GM10248 (cell line): ENCODE results near the gene PCP2.

Experiments
- CTCF ChIA-PET: fragments of 300-600 bp; sonication (Branson Sonifier 250); formaldehyde crosslinking; extraction: SDS; loops from one replicate; lab custom pipeline; 2021; ENCODE audit warnings: antibody characterized with exemption; lab: Yijun Ruan, JAX
- POLR2A ChIA-PET: fragments of 350-650 bp; sonication (Branson Sonifier 250); formaldehyde crosslinking; extraction: SDS; loops from one replicate; lab custom pipeline; 2020; ENCODE audit warnings: antibody characterized with exemption; lab: Yijun Ruan, JAX
- DNase-seq: peaks from one replicate; pipeline ENCODE4 v3.0.0; 2012; ENCODE audit errors: extremely low spot score
- TF ChIP-seq, protein P1 (sequence below): IDR thresholded peaks from 2 replicates; pipeline ENCODE4 v1.5.1; 2012; ENCODE audit warnings: mild to moderate bottlenecking, low read depth; ENCODE audit errors: extremely low read depth, missing control alignments, control extremely low read depth

The PCP2 gene

GRCh38 chr19:7611541-7612279 is 21.8 kb downstream of the PCP2 start:
- no peak for DNase-seq
- ChIA-PET CTCF (interaction anchor here (0.9 kb wide), 1 partner anchor 43 kb away, joined by 3 read pairs; no protein-coding TSS in a partner anchor), POLR2A (no interaction called here)
- TF ChIP-seq, protein P1, sequence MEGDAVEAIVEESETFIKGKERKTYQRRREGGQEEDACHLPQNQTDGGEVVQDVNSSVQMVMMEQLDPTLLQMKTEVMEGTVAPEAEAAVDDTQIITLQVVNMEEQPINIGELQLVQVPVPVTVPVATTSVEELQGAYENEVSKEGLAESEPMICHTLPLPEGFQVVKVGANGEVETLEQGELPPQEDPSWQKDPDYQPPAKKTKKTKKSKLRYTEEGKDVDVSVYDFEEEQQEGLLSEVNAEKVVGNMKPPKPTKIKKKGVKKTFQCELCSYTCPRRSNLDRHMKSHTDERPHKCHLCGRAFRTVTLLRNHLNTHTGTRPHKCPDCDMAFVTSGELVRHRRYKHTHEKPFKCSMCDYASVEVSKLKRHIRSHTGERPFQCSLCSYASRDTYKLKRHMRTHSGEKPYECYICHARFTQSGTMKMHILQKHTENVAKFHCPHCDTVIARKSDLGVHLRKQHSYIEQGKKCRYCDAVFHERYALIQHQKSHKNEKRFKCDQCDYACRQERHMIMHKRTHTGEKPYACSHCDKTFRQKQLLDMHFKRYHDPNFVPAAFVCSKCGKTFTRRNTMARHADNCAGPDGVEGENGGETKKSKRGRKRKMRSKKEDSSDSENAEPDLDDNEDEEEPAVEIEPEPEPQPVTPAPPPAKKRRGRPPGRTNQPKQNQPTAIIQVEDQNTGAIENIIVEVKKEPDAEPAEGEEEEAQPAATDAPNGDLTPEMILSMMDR = no peak

- no peak for DNase-seq
- TF ChIP-seq, protein P1 = no peak
- ChIA-PET POLR2A (no interaction called here), CTCF (interaction anchor here (1.2 kb wide), 1 partner anchor 42 kb away, joined by 4 read pairs; no protein-coding TSS in a partner anchor)
These were observed 22.9 kb downstream of the PCP2 start for GRCh38 chr19:7610491-7611240.

DNA sequence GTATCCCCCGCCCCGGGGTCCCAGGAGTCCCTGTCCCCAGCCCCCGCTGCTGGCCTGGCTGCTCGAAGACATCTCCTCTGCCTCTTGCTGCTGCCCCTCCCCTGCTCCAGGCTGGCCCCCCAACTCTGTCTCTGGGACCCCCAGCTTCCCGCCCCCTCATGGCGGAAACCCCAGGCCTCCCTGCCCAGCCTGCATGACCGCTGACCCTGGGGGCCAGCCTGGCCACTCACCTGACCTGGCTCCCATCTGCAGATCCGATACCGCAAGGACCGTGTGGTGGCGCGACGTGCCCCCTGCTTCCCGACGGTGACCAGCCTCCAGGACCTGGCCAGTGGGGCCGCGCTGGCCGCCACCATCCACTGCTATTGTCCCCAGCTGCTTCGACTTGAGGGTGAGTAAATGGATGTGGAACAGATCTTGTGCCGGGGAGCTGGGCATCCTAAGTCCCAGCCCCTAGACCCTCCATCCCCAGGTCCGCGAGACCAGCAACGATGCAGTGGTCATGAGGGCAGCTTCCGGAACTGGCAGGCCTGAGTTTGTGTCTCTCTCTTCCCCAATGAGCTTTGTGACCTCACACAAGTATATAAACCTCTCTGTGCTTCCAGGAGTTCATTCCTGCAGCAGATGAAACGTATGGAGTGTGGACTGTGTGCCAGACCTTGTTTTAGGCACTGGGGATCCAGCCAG is 25.5 kb downstream of the PCP2 start:
- CTCF ChIA-PET = interaction anchor here (0.6 to 1.0 kb wide), 2 partner anchors 39 to 73 kb away, joined by 3 read pairs; partner anchors contain the start of gene TRAPPC5
- TF ChIP-seq, protein P1 = no peak
- POLR2A ChIA-PET = no interaction called here
- DNase-seq = no peak

- TF ChIP-seq, protein P1 = no peak
- DNase-seq = no peak
- ChIA-PET POLR2A (no interaction called here), CTCF (interaction anchor here (1.0 kb wide), 1 partner anchor 39 kb away, joined by 3 read pairs; no protein-coding TSS in a partner anchor)
These were observed 26.2 kb downstream of the PCP2 start for GRCh38 chr19:7607212-7607873.

GRCh38 chr19:7606289-7606688 is 27.2 kb downstream of the PCP2 start:
- DNase-seq = no peak
- TF ChIP-seq, protein P1 = no peak
- ChIA-PET CTCF (interaction anchor here (2.0 kb wide), 1 partner anchor 38 kb away, joined by 10 read pairs; no protein-coding TSS in a partner anchor), POLR2A (no interaction called here)
